Spleen (tissue), 7 donors: ENCODE measurements around the gene STARD9.

Experiments
- POLR2AphosphoS5 ChIP-seq, 3 donors: sonication (generic); formaldehyde crosslinking; IDR thresholded peaks; one replicate each; pipeline ENCODE4 v1.5.1; 2017; ENCODE audit warnings: antibody characterized with exemption in 3 of 3
- TF ChIP-seq, protein P1 (sequence below), 11 experiments: fragments of 200-600 bp in 7 of 11; fragments of 450-650 bp in 4 of 11; sonication (generic) in 4 of 11; IDR thresholded peaks in 8 of 11; conservative IDR thresholded peaks in 3 of 11; 1 replicate in 7 of 11; 2 replicates in 4 of 11; pipeline versions ENCODE4 v1.4.0 to v1.8.0; 2016 to 2021; ENCODE audit warnings: antibody characterized with exemption in 11 of 11, inconsistent platforms in 4 of 11, mild to moderate bottlenecking in 1 of 11
- donor health status: DM: no; HTN: no; CAD: no; lungs with moderate emphysema.
- donor health status: DM: no; HTN: no; CAD: no.
- donor health status: DM: no; HTN: no; CAD: no.

DNA sequence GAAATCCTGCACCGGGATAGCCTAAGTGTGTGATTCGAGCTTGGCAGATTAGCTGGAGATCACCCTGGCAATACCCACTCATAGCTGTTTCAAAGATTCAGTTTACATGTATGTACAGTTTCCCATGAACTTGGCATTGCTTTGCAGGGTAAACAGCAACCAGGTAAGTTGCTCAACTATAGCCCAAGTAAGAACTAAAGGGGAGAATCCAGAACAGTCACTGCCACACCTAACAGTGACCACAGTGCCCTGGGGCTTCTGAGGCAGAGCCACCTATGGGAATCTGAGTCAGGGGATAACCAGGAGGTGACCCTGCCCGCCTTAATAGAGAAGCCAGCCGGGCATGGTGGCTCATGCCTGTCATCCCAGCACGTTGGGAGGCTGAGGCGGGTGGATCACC is 145.6 kb downstream of the STARD9 start:
- TF ChIP-seq, protein P1, sequence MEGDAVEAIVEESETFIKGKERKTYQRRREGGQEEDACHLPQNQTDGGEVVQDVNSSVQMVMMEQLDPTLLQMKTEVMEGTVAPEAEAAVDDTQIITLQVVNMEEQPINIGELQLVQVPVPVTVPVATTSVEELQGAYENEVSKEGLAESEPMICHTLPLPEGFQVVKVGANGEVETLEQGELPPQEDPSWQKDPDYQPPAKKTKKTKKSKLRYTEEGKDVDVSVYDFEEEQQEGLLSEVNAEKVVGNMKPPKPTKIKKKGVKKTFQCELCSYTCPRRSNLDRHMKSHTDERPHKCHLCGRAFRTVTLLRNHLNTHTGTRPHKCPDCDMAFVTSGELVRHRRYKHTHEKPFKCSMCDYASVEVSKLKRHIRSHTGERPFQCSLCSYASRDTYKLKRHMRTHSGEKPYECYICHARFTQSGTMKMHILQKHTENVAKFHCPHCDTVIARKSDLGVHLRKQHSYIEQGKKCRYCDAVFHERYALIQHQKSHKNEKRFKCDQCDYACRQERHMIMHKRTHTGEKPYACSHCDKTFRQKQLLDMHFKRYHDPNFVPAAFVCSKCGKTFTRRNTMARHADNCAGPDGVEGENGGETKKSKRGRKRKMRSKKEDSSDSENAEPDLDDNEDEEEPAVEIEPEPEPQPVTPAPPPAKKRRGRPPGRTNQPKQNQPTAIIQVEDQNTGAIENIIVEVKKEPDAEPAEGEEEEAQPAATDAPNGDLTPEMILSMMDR (IDR thresholded peaks at IDR 0.05 in 8 of 11, conservative IDR thresholded peaks at IDR 0.05 in 3 of 11), result no peak
- TF ChIP-seq POLR2AphosphoS5 (IDR thresholded peaks at IDR 0.05), result no peak
